IPS-20b (cell line): ENCODE results near the gene GRM7.

Experiments
- H3K27ac ChIP-seq: one replicate; pipeline ENCODE4 v1.5.1; 2013; ENCODE audit warnings: low read length
- H3K27me3 ChIP-seq: 2 replicates; pipeline ENCODE4 v1.6.1; 2013; ENCODE audit warnings: mild to moderate bottlenecking, low read length, inconsistent platforms; ENCODE audit not compliant: insufficient read depth
- H3K36me3 ChIP-seq: 2 replicates; pipeline ENCODE4 v1.6.1; 2013; ENCODE audit warnings: low read depth, mild to moderate bottlenecking, inconsistent platforms, low read length, moderate library complexity; ENCODE audit not compliant: insufficient read depth
- H3K4me1 ChIP-seq: 2 replicates; pipeline ENCODE4 v1.6.1; 2013; ENCODE audit warnings: mild to moderate bottlenecking, control low read depth, inconsistent platforms, low read length, moderate library complexity; ENCODE audit not compliant: insufficient read depth
- H3K4me3 ChIP-seq: 2 replicates; pipeline ENCODE4 v1.5.1; 2013; ENCODE audit warnings: mild to moderate bottlenecking, low read length, inconsistent platforms
- H3K9ac ChIP-seq: 2 replicates; pipeline ENCODE4 v1.6.1; 2013; ENCODE audit warnings: low read depth, mild to moderate bottlenecking, inconsistent platforms, low read length, moderate library complexity
- H3K9me3 ChIP-seq: 2 replicates; pipeline ENCODE4 v1.6.1; 2013; ENCODE audit warnings: mild to moderate bottlenecking, low read depth, low read length, inconsistent platforms; ENCODE audit not compliant: insufficient read depth

The GRM7 gene

GRCh38 chr3:7710284-7710683 lies 849.4 kb downstream of the GRM7 start:
- Histone ChIP-seq H3K27ac (no peak overlapping the region), H3K9me3 (no peaks in the 10 kb centered on the region), H3K4me3 (no peak overlapping the region), H3K9ac (no peak overlapping the region), H3K36me3 (no peaks in the 10 kb centered on the region), H3K27me3 (no peaks in the 10 kb centered on the region), H3K4me1 (peaks cover 8% of the 10 kb centered on the region; the same call in 1 of the 2 replicates)

- Histone ChIP-seq H3K9me3 (no peaks in the 10 kb centered on the region), H3K27ac (no peak overlapping the region), H3K27me3 (no peaks in the 10 kb centered on the region), H3K36me3 (no peaks in the 10 kb centered on the region), H3K4me3 (no peak overlapping the region), H3K4me1 (peaks cover 8% of the 10 kb centered on the region; the same call in 1 of the 2 replicates), H3K9ac (no peak overlapping the region)
Measured at GRCh38 chr3:7713724-7714123, 852.8 kb downstream of the GRM7 start.

GRCh38 chr3:7720649-7721297 lies 859.9 kb downstream of the GRM7 start:
- Histone ChIP-seq H3K27me3 (no peaks in the 10 kb centered on the region), H3K9ac (no peak overlapping the region), H3K36me3 (no peaks in the 10 kb centered on the region), H3K4me1 (no peaks in the 10 kb centered on the region), H3K4me3 (no peak overlapping the region), H3K27ac (no peak overlapping the region), H3K9me3 (no peaks in the 10 kb centered on the region)

GRCh38 chr3:7721869-7722268 lies 861.0 kb downstream of the GRM7 start:
- no peaks in the 10 kb centered on the region for H3K36me3 ChIP-seq
- H3K9ac ChIP-seq: no peak overlapping the region
- no peaks in the 10 kb centered on the region for H3K9me3 ChIP-seq
- no peaks in the 10 kb centered on the region for H3K4me1 ChIP-seq
- H3K4me3 ChIP-seq: no peak overlapping the region
- H3K27me3 ChIP-seq: no peaks in the 10 kb centered on the region
- no peak overlapping the region for H3K27ac ChIP-seq

- Histone ChIP-seq H3K27ac (no peak overlapping the region), H3K27me3 (no peaks in the 10 kb centered on the region), H3K4me3 (no peak overlapping the region), H3K36me3 (no peaks in the 10 kb centered on the region), H3K9ac (no peak overlapping the region), H3K4me1 (0 out of 2 replicates have a peak, but pooled peaks cover 3% of the 10 kb centered on the region), H3K9me3 (no peaks in the 10 kb centered on the region)
Measured at GRCh38 chr3:7728566-7729519, 867.9 kb downstream of the GRM7 start.

- no peaks in the 10 kb centered on the region for H3K27me3 ChIP-seq
- H3K9ac ChIP-seq: no peak overlapping the region
- no peak overlapping the region for H3K4me3 ChIP-seq
- no peaks in the 10 kb centered on the region for H3K9me3 ChIP-seq
- no peak overlapping the region for H3K27ac ChIP-seq
- H3K36me3 ChIP-seq: no peaks in the 10 kb centered on the region
- H3K4me1 ChIP-seq: 0 out of 2 replicates have a peak, but pooled peaks cover 3% of the 10 kb centered on the region
Measured at GRCh38 chr3:7733933-7734332, 873.0 kb downstream of the GRM7 start.

- no peaks in the 10 kb centered on the region for H3K27me3 ChIP-seq
Measured at GRCh38 chr3:7734456-7734855, 873.5 kb downstream of the GRM7 start.

GRCh38 chr3:7737263-7737662 lies 876.3 kb downstream of the GRM7 start:
- H3K4me1 ChIP-seq: no peaks in the 10 kb centered on the region
- H3K9me3 ChIP-seq: no peaks in the 10 kb centered on the region
- H3K4me3 ChIP-seq: no peak overlapping the region
- H3K9ac ChIP-seq: no peak overlapping the region
- H3K27ac ChIP-seq: no peak overlapping the region
- H3K36me3 ChIP-seq: no peaks in the 10 kb centered on the region
- H3K27me3 ChIP-seq: no peaks in the 10 kb centered on the region

More at GRCh38 chr3:7734456-7734855, 873.5 kb downstream of the GRM7 start:
- Histone ChIP-seq H3K4me3 (no peak overlapping the region), H3K36me3 (no peaks in the 10 kb centered on the region), H3K27ac (no peak overlapping the region), H3K9ac (no peak overlapping the region), H3K9me3 (no peaks in the 10 kb centered on the region), H3K4me1 (0 out of 2 replicates have a peak, but pooled peaks cover 3% of the 10 kb centered on the region)

GRCh38 chr3:7739754-7740153 lies 878.8 kb downstream of the GRM7 start:
- Histone ChIP-seq H3K36me3 (no peaks in the 10 kb centered on the region), H3K9me3 (no peaks in the 10 kb centered on the region), H3K27ac (no peak overlapping the region), H3K4me3 (no peak overlapping the region), H3K4me1 (no peaks in the 10 kb centered on the region), H3K9ac (no peak overlapping the region), H3K27me3 (no peaks in the 10 kb centered on the region)

- Histone ChIP-seq H3K27me3 (no peaks in the 10 kb centered on the region), H3K27ac (no peak overlapping the region), H3K4me3 (no peak overlapping the region), H3K36me3 (no peaks in the 10 kb centered on the region), H3K9ac (no peak overlapping the region), H3K4me1 (no peaks in the 10 kb centered on the region), H3K9me3 (no peaks in the 10 kb centered on the region)
Measured at GRCh38 chr3:7740458-7740857, 879.5 kb downstream of the GRM7 start.

- H3K36me3 ChIP-seq: no peaks in the 10 kb centered on the region
- H3K27ac ChIP-seq: no peak overlapping the region
Measured at GRCh38 chr3:7744850-7745249, 883.9 kb downstream of the GRM7 start.

GRCh38 chr3:7745711-7746110 lies 884.8 kb downstream of the GRM7 start:
- no peaks in the 10 kb centered on the region for H3K27me3 ChIP-seq
- no peaks in the 10 kb centered on the region for H3K36me3 ChIP-seq
- no peaks in the 10 kb centered on the region; the same call in 1 of the 2 replicates for H3K4me1 ChIP-seq
- no peak overlapping the region for H3K9ac ChIP-seq
- no peak overlapping the region for H3K27ac ChIP-seq
- H3K9me3 ChIP-seq: no peaks in the 10 kb centered on the region
- H3K4me3 ChIP-seq: no peak overlapping the region

More at GRCh38 chr3:7744850-7745249, 883.9 kb downstream of the GRM7 start:
- H3K4me3 ChIP-seq: no peak overlapping the region
- no peak overlapping the region for H3K9ac ChIP-seq
- no peaks in the 10 kb centered on the region for H3K27me3 ChIP-seq
- no peaks in the 10 kb centered on the region; the same call in 1 of the 2 replicates for H3K4me1 ChIP-seq
- no peaks in the 10 kb centered on the region for H3K9me3 ChIP-seq
